Fibroblast of mammary gland (primary cell): ENCODE data around the gene SRGAP1.

Experiments
- DNase-seq: peaks from one replicate; pipeline ENCODE4 v3.0.0-alpha.2; 2010; ENCODE audit warnings: low read depth
- H3K4me3 ChIP-seq: 2 replicates; pipeline ENCODE4 v1.5.1; 2011; ENCODE audit warnings: low read depth, mild to moderate bottlenecking, low read length, moderate library complexity; ENCODE audit not compliant: control insufficient read depth
- CTCF ChIP-seq: conservative IDR thresholded peaks from 2 replicates; pipeline ENCODE4 v1.5.1; 2011; ENCODE audit warnings: low read depth, low read length, inconsistent platforms; ENCODE audit not compliant: control insufficient read depth, insufficient read depth

The SRGAP1 gene

GRCh38 chr12:63916561-63917476, 72.3 kb downstream of the SRGAP1 start:
- DNase-seq: peak; percentile 61
- no peak for TF ChIP-seq CTCF
- no peak overlapping the region for H3K4me3 ChIP-seq

- no peak overlapping the region for H3K4me3 ChIP-seq
- no peak for TF ChIP-seq CTCF
- DNase-seq: no peak
These were observed 73.0 kb downstream of the SRGAP1 start for GRCh38 chr12:63917477-63917862.

GRCh38 chr12:63917864-63918799, 73.6 kb downstream of the SRGAP1 start:
- H3K4me3 ChIP-seq: no peak overlapping the region
- peak; percentile 99 for DNase-seq
- no peak for TF ChIP-seq CTCF

- no peak overlapping the region for H3K4me3 ChIP-seq
- TF ChIP-seq CTCF: no peak
- peak; percentile 95 for DNase-seq
These were observed 74.3 kb downstream of the SRGAP1 start for GRCh38 chr12:63918800-63919300.

GRCh38 chr12:63919756-63920155, 75.3 kb downstream of the SRGAP1 start:
- no peak overlapping the region for H3K4me3 ChIP-seq
- no peak for TF ChIP-seq CTCF

GRCh38 chr12:63921157-63921556, 76.7 kb downstream of the SRGAP1 start:
- no peak overlapping the region for H3K4me3 ChIP-seq
- TF ChIP-seq CTCF: no peak
- no peak for DNase-seq

More at GRCh38 chr12:63919756-63920155, 75.3 kb downstream of the SRGAP1 start:
- no peak for DNase-seq
